OCI-LY3 (cell line): Measurements from ENCODE around the gene NLRX1.

Experiments used
- H2AFZ ChIP-seq: fragments of 200-600, 300-600 bp; shearing (Covaris generic); 2 replicates; pipeline ENCODE4 v1.6.0; 2014; ENCODE audit warnings: antibody characterized with exemption, low read depth, low read length
- H3K27ac ChIP-seq: fragments of 200-600, 300-600 bp; sonication (generic); 2 replicates; pipeline ENCODE4 v1.5.1; 2014; ENCODE audit warnings: mild to moderate bottlenecking, low read length, moderate library complexity, mixed read lengths
- H3K27me3 ChIP-seq: fragments of 200-600, 300-600 bp; sonication (generic); 2 replicates; pipeline ENCODE4 v1.6.1; 2014; ENCODE audit warnings: low read depth, low read length, mixed read lengths
- H3K36me3 ChIP-seq: fragments of 200-600, 300-600 bp; sonication (generic); replicated peaks from 2 replicates; pipeline ENCODE3; 2014; ENCODE audit warnings: low read depth, low read length, mixed read lengths
- H3K4me1 ChIP-seq: fragments of 300-600, 200-600 bp; sonication (generic); 2 replicates; pipeline ENCODE4 v1.6.1; 2014; ENCODE audit warnings: low read length, mixed read lengths
- H3K4me2 ChIP-seq: fragments of 200-600, 300-600 bp; sonication (generic); 2 replicates; pipeline ENCODE4 v1.6.1; 2014; ENCODE audit warnings: low read length, mixed read lengths
- H3K4me3 ChIP-seq: fragments of 300-600, 200-600 bp; sonication (generic); 2 replicates; pipeline ENCODE4 v1.5.1; 2014; ENCODE audit warnings: antibody characterized with exemption, mild to moderate bottlenecking, low read length, moderate library complexity
- H3K79me2 ChIP-seq: fragments of 300-600, 200-600 bp; shearing (Covaris generic); 2 replicates; pipeline ENCODE4 v1.6.1; 2014; ENCODE audit warnings: mild to moderate bottlenecking, low read length, mixed read lengths
- H3K9ac ChIP-seq: fragments of 300-600, 200-600 bp; shearing (Covaris generic); 2 replicates; pipeline ENCODE4 v1.6.0; 2014; ENCODE audit warnings: mild to moderate bottlenecking, low read length, moderate library complexity
- H3K9me3 ChIP-seq: fragments of 200-600, 300-600 bp; shearing (Covaris generic); 2 replicates; pipeline ENCODE4 v1.6.1; 2014; ENCODE audit warnings: low read length, mixed read lengths; ENCODE audit not compliant: insufficient read depth
- H4K20me1 ChIP-seq: fragments of 200-600, 300-600 bp; sonication (generic); 2 replicates; pipeline ENCODE4 v1.6.1; 2016; ENCODE audit warnings: low read length, mixed read lengths; ENCODE audit not compliant: insufficient read depth
- CTCF ChIP-seq: fragments of 200-600, 300-600 bp; sonication (generic); IDR thresholded peaks from 2 replicates; pipeline ENCODE4 v1.5.1; 2014; ENCODE audit warnings: antibody characterized with exemption, low read length, low read depth
- EZH2phosphoT487 ChIP-seq: fragments of 200-600 bp; shearing (Covaris generic); IDR thresholded peaks from 2 replicates; pipeline ENCODE4 v1.6.1; 2018; ENCODE audit warnings: antibody characterized with exemption, mixed run types, low read depth

NLRX1 gene

GRCh38 chr11:119149018-119149785, 19.3 kb upstream of the NLRX1 start, which contains the start of gene ABCG4:
ABCG4 (plus strand) TSS chr11:119149052; CDS start chr11:119149966, 914 bp downstream.
- Histone ChIP-seq H3K4me3 (peak within 1 kb of the TSS; percentile 80), H3K9me3 (no peaks in the 10 kb centered on the region), H3K27ac (no peak within 1 kb of the TSS), H3K4me1 (peaks cover 25% of the 10 kb centered on the region), H4K20me1 (no peaks in the 10 kb centered on the region), H2AFZ (peak within 1 kb of the TSS; percentile 76), H3K4me2 (peak within 1 kb of the TSS; percentile 91), H3K9ac (peak within 1 kb of the TSS; percentile 47), H3K27me3 (peaks cover 16% of the 10 kb centered on the region), H3K79me2 (no peaks in the 10 kb centered on the region), H3K36me3 (no peaks in the 10 kb centered on the region)
- TF ChIP-seq EZH2phosphoT487 (no peak), CTCF (no peak)

GRCh38 chr11:119149786-119150275, 18.7 kb upstream of the NLRX1 start:
- H3K4me1 ChIP-seq = peaks cover 25% of the 10 kb centered on the region
- H3K9ac ChIP-seq = peak overlapping the region; percentile 47; the same call in 1 of the 2 replicates
- H2AFZ ChIP-seq = peak overlapping the region; percentile 76; the same call in 1 of the 2 replicates
- H4K20me1 ChIP-seq = no peaks in the 10 kb centered on the region
- no peaks in the 10 kb centered on the region for H3K36me3 ChIP-seq
- no peaks in the 10 kb centered on the region for H3K9me3 ChIP-seq
- peak overlapping the region; percentile 91 for H3K4me2 ChIP-seq
- no peaks in the 10 kb centered on the region for H3K79me2 ChIP-seq
- peaks cover 21% of the 10 kb centered on the region for H3K27me3 ChIP-seq
- peak overlapping the region; percentile 80 for H3K4me3 ChIP-seq
- no peak overlapping the region for H3K27ac ChIP-seq
- TF ChIP-seq EZH2phosphoT487 (no peak), CTCF (no peak)

GRCh38 chr11:119152043-119152442, 16.5 kb upstream of the NLRX1 start:
- H2AFZ ChIP-seq = no peak overlapping the region
- H3K4me1 ChIP-seq = peaks cover 25% of the 10 kb centered on the region
- no peaks in the 10 kb centered on the region for H3K36me3 ChIP-seq
- H3K79me2 ChIP-seq = no peaks in the 10 kb centered on the region
- no peaks in the 10 kb centered on the region for H3K9me3 ChIP-seq
- no peak overlapping the region for H3K9ac ChIP-seq
- H3K4me2 ChIP-seq = no peak overlapping the region
- H3K27ac ChIP-seq = no peak overlapping the region
- H3K4me3 ChIP-seq = no peak overlapping the region
- peaks cover 25% of the 10 kb centered on the region for H3K27me3 ChIP-seq
- H4K20me1 ChIP-seq = no peaks in the 10 kb centered on the region
- TF ChIP-seq CTCF (no peak), EZH2phosphoT487 (no peak)

- Histone ChIP-seq H3K4me2 (no peak overlapping the region), H3K27ac (no peak overlapping the region), H3K9ac (no peak overlapping the region), H3K79me2 (no peaks in the 10 kb centered on the region), H2AFZ (no peak overlapping the region), H3K4me1 (peaks cover 23% of the 10 kb centered on the region), H3K4me3 (no peak overlapping the region), H4K20me1 (no peaks in the 10 kb centered on the region), H3K27me3 (peaks cover 25% of the 10 kb centered on the region), H3K36me3 (no peaks in the 10 kb centered on the region), H3K9me3 (no peaks in the 10 kb centered on the region)
- TF ChIP-seq EZH2phosphoT487 = no peak
- no peak for TF ChIP-seq CTCF
These were observed 15.9 kb upstream of the NLRX1 start for GRCh38 chr11:119152604-119153003.
